ENCODE measurements around the gene SIRPD. TPM values are rescaled to one million over a fixed set of nuclear protein-coding genes. Genes with fewer than 3 reads are reported as not detected.

SIRPD gene
- total and polyA plus RNA-seq, 4 experiments from 2014 or later, result 0.11 to 0.17 TPM; not detected in 2

- CTCF ChIA-PET (ENCODE audit: partially characterized antibody), result interaction anchor here (1.0 to 1.6 kb wide), 2 partner anchors 25 to 248 kb away, joined by 4 to 9 read pairs; no protein-coding TSS in a partner anchor
- H3K4me3 Mint-ChIP-seq, result no peak overlapping the region
- DNase-seq, result no peak
- H3K36me3 ChIP-seq (ENCODE audit: insufficient read depth, low read length), result no peaks in the 10 kb centered on the region
- peaks cover 0 to 4% (median 3%) of the 10 kb centered on the region in 4 donors for H3K4me1 Mint-ChIP-seq
- no peaks in the 10 kb centered on the region for H3K9me3 ChIP-seq (ENCODE audit: control insufficient read depth in 1 of 2, low read length in 2 of 2)
- H3K27ac ChIP-seq (ENCODE audit: low read depth, low read length), result no peak overlapping the region
- POLR2A ChIA-PET (ENCODE audit: partially characterized antibody), result no interaction called here
- intact Hi-C loops (cut with micrococcal nuclease), result no loop called here
- H3K27me3 ChIP-seq (ENCODE audit: insufficient read depth, low read length), result no peaks in the 10 kb centered on the region
- no peak overlapping the region for H3K4me3 ChIP-seq (ENCODE audit: low read length in 2 of 2)
- H3K27ac Mint-ChIP-seq, result no peak overlapping the region
- H3K4me1 ChIP-seq (ENCODE audit: insufficient read depth, low read length), result no peaks in the 10 kb centered on the region
- peaks cover 0 to 10% (median 6%) of the 10 kb centered on the region in 8 donors for H3K9me3 Mint-ChIP-seq
- H3K27me3 Mint-ChIP-seq, result peaks cover 6% of the 10 kb centered on the region in 2 donors
- no peaks in the 10 kb centered on the region for H3K36me3 Mint-ChIP-seq
Measured at GRCh38 chr20:1528811-1529210, 28.7 kb downstream of the SIRPD start.

GRCh38 chr20:1527923-1528322 lies 29.6 kb downstream of the SIRPD start:
- Histone ChIP-seq H3K36me3 (ENCODE audit: insufficient read depth, low read length) (no peaks in the 10 kb centered on the region), H3K4me3 (ENCODE audit: low read length in 2 of 2) (no peak overlapping the region), H3K4me1 (ENCODE audit: insufficient read depth, low read length) (no peaks in the 10 kb centered on the region), H3K27ac (ENCODE audit: low read depth, low read length) (no peak overlapping the region), H3K27me3 (ENCODE audit: insufficient read depth, low read length) (no peaks in the 10 kb centered on the region), H3K9me3 (ENCODE audit: control insufficient read depth in 1 of 2, low read length in 2 of 2) (no peaks in the 10 kb centered on the region)
- ChIA-PET POLR2A (ENCODE audit: partially characterized antibody) (no interaction called here), CTCF (ENCODE audit: partially characterized antibody) (interaction anchor here (1.6 to 2.1 kb wide), 2 partner anchors 24 to 249 kb away, joined by 9 to 11 read pairs; no protein-coding TSS in a partner anchor)
- DNase-seq, result no peak
- intact Hi-C loops (cut with micrococcal nuclease), result no loop called here
- peaks cover 6% of the 10 kb centered on the region in 2 donors for H3K27me3 Mint-ChIP-seq
- peaks cover 0 to 10% (median 6%) of the 10 kb centered on the region in 8 donors for H3K9me3 Mint-ChIP-seq
- H3K4me1 Mint-ChIP-seq, result peaks cover 0 to 4% (median 3%) of the 10 kb centered on the region in 4 donors
- no peaks in the 10 kb centered on the region for H3K36me3 Mint-ChIP-seq
- no peak overlapping the region for H3K4me3 Mint-ChIP-seq
- H3K27ac Mint-ChIP-seq, result no peak overlapping the region

DNA sequence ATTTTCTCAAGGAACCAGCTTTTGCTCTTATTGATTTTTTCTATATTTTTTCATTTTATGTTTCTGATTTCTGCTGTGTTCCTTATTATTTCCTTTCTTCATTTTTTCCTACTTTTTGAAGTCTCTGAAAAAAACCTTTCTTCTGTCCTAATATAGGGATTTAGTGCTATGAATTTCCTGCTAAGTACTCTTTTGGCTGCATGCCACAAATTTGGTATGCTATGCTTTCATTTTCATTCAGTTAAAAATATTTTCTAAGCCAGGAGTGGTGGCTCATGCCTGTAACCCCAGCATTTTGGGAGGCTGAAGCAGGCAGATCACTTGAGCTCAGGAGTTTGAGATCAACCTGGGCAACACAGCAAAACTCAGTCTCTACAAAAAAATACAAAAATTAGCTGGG lies 30.6 kb downstream of the SIRPD start:
- POLR2A ChIA-PET (ENCODE audit: partially characterized antibody), result no interaction called here
- H3K9me3 Mint-ChIP-seq, result peaks cover 0 to 10% (median 6%) of the 10 kb centered on the region in 8 donors
- intact Hi-C loops (cut with micrococcal nuclease), result no loop called here
- Histone ChIP-seq H3K4me1 (ENCODE audit: insufficient read depth, low read length) (no peaks in the 10 kb centered on the region), H3K36me3 (ENCODE audit: insufficient read depth, low read length) (no peaks in the 10 kb centered on the region), H3K27ac (ENCODE audit: low read depth, low read length) (no peak overlapping the region), H3K4me3 (ENCODE audit: low read length in 2 of 2) (no peak overlapping the region), H3K27me3 (ENCODE audit: insufficient read depth, low read length) (no peaks in the 10 kb centered on the region), H3K9me3 (ENCODE audit: control insufficient read depth in 1 of 2, low read length in 2 of 2) (no peaks in the 10 kb centered on the region)
- H3K4me3 Mint-ChIP-seq, result no peak overlapping the region
- no peaks in the 10 kb centered on the region for H3K36me3 Mint-ChIP-seq
- peaks cover 7 to 8% of the 10 kb centered on the region in 2 donors for H3K27me3 Mint-ChIP-seq
- CTCF ChIA-PET (ENCODE audit: partially characterized antibody), result interaction anchor here (2.1 kb wide), 1 partner anchor 23 kb away, joined by 11 read pairs; no protein-coding TSS in a partner anchor
- H3K4me1 Mint-ChIP-seq, result peaks cover 0 to 4% (median 3%) of the 10 kb centered on the region in 4 donors
- DNase-seq, result no peak
- no peak overlapping the region for H3K27ac Mint-ChIP-seq

GRCh38 chr20:1526310-1526709 lies 31.2 kb downstream of the SIRPD start:
- Mint-ChIP-seq H3K4me1 (peaks cover 0 to 4% (median 3%) of the 10 kb centered on the region in 4 donors), H3K27me3 (peaks cover 6 to 9% of the 10 kb centered on the region in 2 donors), H3K36me3 (no peaks in the 10 kb centered on the region), H3K4me3 (no peak overlapping the region), H3K27ac (no peak overlapping the region), H3K9me3 (peaks cover 0 to 10% (median 6%) of the 10 kb centered on the region in 8 donors)
- no peak for DNase-seq
- ChIA-PET POLR2A (ENCODE audit: partially characterized antibody) (no interaction called here), CTCF (ENCODE audit: partially characterized antibody) (interaction anchor here (2.1 kb wide), 1 partner anchor 23 kb away, joined by 11 read pairs; no protein-coding TSS in a partner anchor)
- Histone ChIP-seq H3K36me3 (ENCODE audit: insufficient read depth, low read length) (no peaks in the 10 kb centered on the region), H3K9me3 (ENCODE audit: control insufficient read depth in 1 of 2, low read length in 2 of 2) (no peaks in the 10 kb centered on the region), H3K4me3 (ENCODE audit: low read length in 2 of 2) (no peak overlapping the region), H3K27ac (ENCODE audit: low read depth, low read length) (no peak overlapping the region), H3K4me1 (ENCODE audit: insufficient read depth, low read length) (no peaks in the 10 kb centered on the region), H3K27me3 (ENCODE audit: insufficient read depth, low read length) (no peaks in the 10 kb centered on the region)
- intact Hi-C loops (cut with micrococcal nuclease), result no loop called here

DNA sequence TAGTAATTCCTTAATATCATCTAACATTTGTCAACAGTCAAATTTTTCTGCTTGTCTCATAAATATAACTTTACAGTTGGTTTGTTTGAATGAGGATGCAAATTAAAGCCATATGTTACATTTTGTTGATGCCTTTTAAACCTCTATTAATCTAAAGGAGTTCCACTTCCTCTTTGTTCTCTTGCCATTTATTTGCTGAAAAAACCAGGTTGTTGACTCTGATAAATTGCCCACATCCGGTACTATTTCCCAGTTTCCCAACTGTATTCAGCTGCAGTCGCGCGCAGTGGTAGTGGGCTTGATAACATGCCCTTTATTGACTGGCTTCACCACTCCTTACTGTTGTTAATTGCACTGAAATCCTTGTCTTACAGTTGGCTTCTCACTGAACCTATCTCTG lies 33.5 kb downstream of the SIRPD start:
- H3K4me1 Mint-ChIP-seq, result peaks cover 0 to 4% (median 3%) of the 10 kb centered on the region in 4 donors
- Histone ChIP-seq H3K27me3 (ENCODE audit: insufficient read depth, low read length) (no peaks in the 10 kb centered on the region), H3K27ac (ENCODE audit: low read depth, low read length) (no peak overlapping the region), H3K4me3 (ENCODE audit: low read length in 2 of 2) (no peak overlapping the region), H3K9me3 (ENCODE audit: control insufficient read depth in 1 of 2, low read length in 2 of 2) (no peaks in the 10 kb centered on the region), H3K4me1 (ENCODE audit: insufficient read depth, low read length) (no peaks in the 10 kb centered on the region), H3K36me3 (ENCODE audit: insufficient read depth, low read length) (no peaks in the 10 kb centered on the region)
- POLR2A ChIA-PET (ENCODE audit: partially characterized antibody), result no interaction called here
- H3K27me3 Mint-ChIP-seq, result peaks cover 4 to 9% of the 10 kb centered on the region in 2 donors
- no peaks in the 10 kb centered on the region for H3K36me3 Mint-ChIP-seq
- DNase-seq, result no peak
- peaks cover 0 to 10% (median 6%) of the 10 kb centered on the region in 8 donors for H3K9me3 Mint-ChIP-seq
- CTCF ChIA-PET (ENCODE audit: partially characterized antibody), result no interaction called here
- no peak overlapping the region for H3K27ac Mint-ChIP-seq
- intact Hi-C loops (cut with micrococcal nuclease), result no loop called here
- H3K4me3 Mint-ChIP-seq, result no peak overlapping the region

DNA sequence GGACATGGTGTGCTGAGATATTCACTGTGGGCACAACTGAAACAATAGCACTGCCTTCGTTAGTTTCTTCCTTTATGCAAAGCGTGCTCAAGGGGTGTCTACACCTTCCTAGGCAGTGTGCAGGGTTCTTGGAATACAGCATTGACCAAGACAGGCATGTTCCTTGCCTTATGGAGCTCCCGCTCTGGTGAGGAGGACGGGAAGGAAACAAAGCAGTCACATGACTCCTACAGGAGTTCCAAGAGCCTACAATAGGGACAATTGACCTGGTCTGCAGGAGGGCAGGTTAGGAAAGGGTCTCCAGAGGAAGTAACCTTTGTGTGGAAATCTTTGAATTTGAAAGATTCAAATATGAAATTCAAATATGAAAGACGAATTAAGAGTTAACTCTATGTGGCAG lies 40.5 kb downstream of the SIRPD start:
- Mint-ChIP-seq H3K27me3 (peaks cover 5 to 10% of the 10 kb centered on the region in 2 donors), H3K27ac (no peak overlapping the region), H3K4me3 (no peak overlapping the region), H3K9me3 (peaks cover 0 to 6% (median 3%) of the 10 kb centered on the region in 8 donors), H3K4me1 (no peaks in the 10 kb centered on the region), H3K36me3 (no peaks in the 10 kb centered on the region)
- Histone ChIP-seq H3K4me1 (ENCODE audit: insufficient read depth, low read length) (no peaks in the 10 kb centered on the region), H3K27me3 (ENCODE audit: insufficient read depth, low read length) (no peaks in the 10 kb centered on the region), H3K4me3 (ENCODE audit: low read length in 2 of 2) (no peak overlapping the region), H3K9me3 (ENCODE audit: control insufficient read depth in 1 of 2, low read length in 2 of 2) (no peaks in the 10 kb centered on the region), H3K27ac (ENCODE audit: low read depth, low read length) (no peak overlapping the region), H3K36me3 (ENCODE audit: insufficient read depth, low read length) (no peaks in the 10 kb centered on the region)
- CTCF ChIA-PET (ENCODE audit: partially characterized antibody), result interaction anchor here (1.2 to 2.9 kb wide), 2 partner anchors 14 to 260 kb away, joined by 3 to 13 read pairs; no protein-coding TSS in a partner anchor
- POLR2A ChIA-PET (ENCODE audit: partially characterized antibody), result no interaction called here
- no peak for DNase-seq
- intact Hi-C loops (cut with micrococcal nuclease), result no loop called here

DNA sequence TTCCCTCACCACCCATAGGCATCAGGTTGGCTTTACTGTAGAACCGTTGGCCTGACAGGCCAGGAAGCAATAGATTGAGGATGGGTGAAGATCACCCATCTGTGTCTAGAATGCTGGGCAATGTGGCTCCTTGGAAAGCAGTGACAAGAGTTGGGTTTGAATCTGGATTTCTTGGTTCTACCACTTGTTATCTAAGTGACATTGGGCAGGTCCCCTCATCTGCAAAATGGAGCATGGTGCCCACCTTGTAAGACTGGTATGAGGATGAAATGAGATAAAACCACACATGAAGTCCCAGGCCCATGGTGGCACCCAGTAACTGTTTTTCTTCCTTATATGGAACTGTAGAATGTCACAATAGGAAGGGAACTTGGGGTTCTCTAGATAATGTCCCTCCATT lies 43.7 kb downstream of the SIRPD start:
- H3K9me3 Mint-ChIP-seq, result peaks cover 0 to 6% (median 3%) of the 10 kb centered on the region in 8 donors
- H3K36me3 Mint-ChIP-seq, result no peaks in the 10 kb centered on the region
- CTCF ChIA-PET (ENCODE audit: partially characterized antibody), result interaction anchor here (1.7 to 2.0 kb wide), 2 partner anchors 10 to 251 kb away, joined by 4 to 16 read pairs; no protein-coding TSS in a partner anchor
- H3K9me3 ChIP-seq (ENCODE audit: control insufficient read depth in 1 of 2, low read length in 2 of 2), result no peaks in the 10 kb centered on the region
- H3K27ac Mint-ChIP-seq, result no peak overlapping the region
- DNase-seq, result no peak
- no peak overlapping the region for H3K27ac ChIP-seq (ENCODE audit: low read depth, low read length)
- no peaks in the 10 kb centered on the region for H3K36me3 ChIP-seq (ENCODE audit: insufficient read depth, low read length)
- intact Hi-C loops (cut with micrococcal nuclease), result no loop called here
- POLR2A ChIA-PET (ENCODE audit: partially characterized antibody), result no interaction called here
- H3K27me3 Mint-ChIP-seq, result peaks cover 14 to 18% of the 10 kb centered on the region in 2 donors
- H3K4me1 ChIP-seq (ENCODE audit: insufficient read depth, low read length), result no peaks in the 10 kb centered on the region
- H3K4me3 Mint-ChIP-seq, result no peak overlapping the region
- H3K4me1 Mint-ChIP-seq, result peaks cover 0 to 2% (median 0%) of the 10 kb centered on the region in 4 donors
- H3K4me3 ChIP-seq (ENCODE audit: low read length in 2 of 2), result no peak overlapping the region
- no peaks in the 10 kb centered on the region for H3K27me3 ChIP-seq (ENCODE audit: insufficient read depth, low read length)
